Natural killer cell (primary cell): ENCODE data around the gene PRDX2. TPM values are rescaled to one million over a fixed set of nuclear protein-coding genes. Genes with fewer than 3 reads are reported as not detected.

Experiments
- ATAC-seq, 3 donors: fragments of 150-1000 bp in 2 of 3; fragments of 200-7000 bp in 1 of 3; cut with Tn5 transposase; 1 replicate in 1 of 3; 2 replicates in 2 of 3; pipeline ENCODE4 v1.10.0; 2021; ENCODE audit warnings: mild to moderate bottlenecking in 2 of 3, moderate library complexity in 2 of 3
- DNase-seq, 2 donors: peaks; one replicate each; pipeline versions ENCODE4 v3.0.0 to v3.0.0-alpha.2; 2013 to 2021; ENCODE audit warnings: mixed read lengths in 1 of 2
- H3K27ac ChIP-seq: one replicate; pipeline ENCODE4 v1.5.1; 2013; ENCODE audit warnings: mild to moderate bottlenecking, low read length
- H3K27me3 ChIP-seq: one replicate; pipeline ENCODE4 v1.6.1; 2013; ENCODE audit warnings: low read length; ENCODE audit not compliant: control insufficient read depth, insufficient read depth
- H3K36me3 ChIP-seq: one replicate; pipeline ENCODE4 v1.6.1; 2013; ENCODE audit warnings: low read length; ENCODE audit not compliant: control insufficient read depth, insufficient read depth
- H3K4me1 ChIP-seq: one replicate; pipeline ENCODE4 v1.6.1; 2013; ENCODE audit warnings: low read length; ENCODE audit not compliant: control insufficient read depth, insufficient read depth
- H3K4me3 ChIP-seq: one replicate; pipeline ENCODE4 v1.5.1; 2013; ENCODE audit warnings: low read length
- H3K9me3 ChIP-seq: one replicate; pipeline ENCODE4 v1.6.1; 2013; ENCODE audit warnings: low read length; ENCODE audit not compliant: control insufficient read depth, insufficient read depth
- H3K27ac Mint-ChIP-seq, 2 donors: one replicate each; pipeline ENCODE4 v1.8.0; 2022; ENCODE audit warnings: mild to moderate bottlenecking in 2 of 2, mixed read lengths in 2 of 2, moderate library complexity in 1 of 2
- H3K27me3 Mint-ChIP-seq, 2 donors: one replicate each; pipeline ENCODE4 v1.8.0; 2022; ENCODE audit warnings: low read depth in 2 of 2, mixed read lengths in 2 of 2
- H3K36me3 Mint-ChIP-seq: one replicate; pipeline ENCODE4 v1.8.0; 2022; ENCODE audit warnings: mixed read lengths
- H3K4me1 Mint-ChIP-seq, 2 donors: one replicate each; pipeline ENCODE4 v1.8.0; 2022; ENCODE audit warnings: mixed read lengths in 2 of 2
- H3K4me3 Mint-ChIP-seq: one replicate; pipeline ENCODE4 v1.8.0; 2022; ENCODE audit warnings: mild to moderate bottlenecking, moderate library complexity, mixed read lengths
- H3K9me3 Mint-ChIP-seq, 2 donors: one replicate each; pipeline ENCODE4 v1.8.0; 2022; ENCODE audit warnings: mixed read lengths in 2 of 2
- CTCF ChIP-seq: fragments of 200-600 bp; IDR thresholded peaks from one replicate; pipeline ENCODE4 v1.8.0; 2022; ENCODE audit warnings: antibody characterized with exemption
- WGBS: methylation state at CpG from one replicate; pipeline ENCODE4 v1.1.7; 2013; ENCODE audit warnings: missing lambda C conversion rate; ENCODE audit not compliant: insufficient coverage; 5-methylcytosine and 5-hydroxymethylcytosine counted together
- intact Hi-C: fragments of 100-400 bp; cut with micrococcal nuclease; formaldehyde crosslinking; loops from one replicate; pipeline ENCODE4 v1.14.2; 2022
- total RNA-seq, 4 donors: library from RNA; stranded (reverse); fragments of 120-200 nt in 1 of 4; gene quantifications; one replicate each; pipeline versions ENCODE4 v1.2.3 to v1.2.4, GENCODE V29; 2013 to 2022

Gene PRDX2
- total RNA-seq, 3 donors from 2014 or later (not counting 1 experiment from before 2014, with no cell fraction given): 28.8 to 67.1 (median 66.9) TPM

GRCh38 chr19:12749938-12750521 lies 51.6 kb downstream of the PRDX2 start:
- Histone ChIP-seq H3K27me3 (no peaks in the 10 kb centered on the region), H3K27ac (no peak overlapping the region), H3K9me3 (peaks cover 9% of the 10 kb centered on the region), H3K36me3 (peaks cover 25% of the 10 kb centered on the region), H3K4me3 (no peak overlapping the region), H3K4me1 (no peaks in the 10 kb centered on the region)
- Mint-ChIP-seq H3K4me3 (no peak overlapping the region), H3K4me1 (peaks cover 0 to 5% of the 10 kb centered on the region in 2 donors), H3K27me3 (peaks cover 14 to 15% of the 10 kb centered on the region in 2 donors), H3K9me3 (no peaks in the 10 kb centered on the region), H3K27ac (no peak overlapping the region), H3K36me3 (no peaks in the 10 kb centered on the region)
- 55% methylated on average over 24 of the region's 24 CpGs for WGBS
- ATAC-seq: peak in 1 of 3 donors; percentile 20
- TF ChIP-seq CTCF: no peak
- DNase-seq: no peak
- intact Hi-C loops: no loop called here

- Histone ChIP-seq H3K36me3 (peaks cover 29% of the 10 kb centered on the region), H3K9me3 (peaks cover 9% of the 10 kb centered on the region), H3K4me1 (no peaks in the 10 kb centered on the region), H3K4me3 (no peak overlapping the region), H3K27me3 (no peaks in the 10 kb centered on the region), H3K27ac (no peak overlapping the region)
- Mint-ChIP-seq H3K27me3 (peaks cover 12 to 15% of the 10 kb centered on the region in 2 donors), H3K4me3 (no peak overlapping the region), H3K27ac (no peak overlapping the region), H3K4me1 (peaks cover 0 to 5% of the 10 kb centered on the region in 2 donors), H3K9me3 (no peaks in the 10 kb centered on the region), H3K36me3 (no peaks in the 10 kb centered on the region)
- over 99% methylated on average over 6 of the region's 6 CpGs for WGBS
- intact Hi-C loops: no loop called here
- DNase-seq (no peak), ATAC-seq (no peak)
- TF ChIP-seq CTCF: no peak
Measured at GRCh38 chr19:12748489-12748888, 53.1 kb downstream of the PRDX2 start.

Other genes starting within 250 kb of the PRDX2 start
- gene ZNF490, start 191.0 kb downstream of the PRDX2 start, total RNA-seq: 10 to 100 TPM; 12.0 to 21.4 (median 20.9) TPM
- 10 to 100 TPM; 52.6 to 62.0 (median 56.5) TPM for gene ZNF791, start 190.9 kb downstream of the PRDX2 start, total RNA-seq
- gene MAN2B1, start 135.1 kb downstream of the PRDX2 start, total RNA-seq: 100 to 1,000 TPM; 107 to 118 (median 112) TPM
- gene WDR83, start 135.0 kb downstream of the PRDX2 start, total RNA-seq: 10 to 100 TPM; 17.0 to 25.8 (median 25.1) TPM
- gene DHPS, start 119.9 kb downstream of the PRDX2 start, total RNA-seq: 100 to 1,000 TPM; 143 to 193 (median 145) TPM
- not detected for gene GNG14, start 113.8 kb downstream of the PRDX2 start, total RNA-seq
- 1 to 10 TPM; 2.2 to 3.2 (median 2.9) TPM for gene FBXW9, start 105.2 kb downstream of the PRDX2 start, total RNA-seq
- 10 to 100 TPM; 56.8 to 66.6 (median 58.2) TPM for gene TNPO2, start 77.9 kb downstream of the PRDX2 start, total RNA-seq
- 100 to 1,000 TPM; 217 to 228 (median 219) TPM for gene TRIR, start 67.1 kb downstream of the PRDX2 start, total RNA-seq
- 10 to 100 TPM; 42.2 to 51.3 (median 44.2) TPM for gene GET3, start 64.3 kb downstream of the PRDX2 start, total RNA-seq
- gene BEST2, start 50.0 kb downstream of the PRDX2 start, total RNA-seq: not detected
- 10 to 100 TPM; 13.3 to 15.3 (median 13.9) TPM for gene HOOK2, start 26.2 kb downstream of the PRDX2 start, total RNA-seq
- gene JUNB, start 10.3 kb downstream of the PRDX2 start, total RNA-seq: 100 to 1,000 TPM; 781 to 903 (median 859) TPM
- 1 to 10 TPM; 1.7 to 2.8 (median 2.2) TPM for gene THSD8, start 269 bp upstream of the PRDX2 start, total RNA-seq
- 1 to 10 TPM; 6.6 to 8.7 (median 7.4) TPM for gene RNASEH2A, start 4.8 kb upstream of the PRDX2 start, total RNA-seq
- gene RTBDN, start 32.8 kb upstream of the PRDX2 start, total RNA-seq: not detected
- under 1 TPM in 2 of 3 donors, not detected in 1; 0.07 to 0.88 TPM for gene MAST1, start 36.7 kb upstream of the PRDX2 start, total RNA-seq
- 10 to 100 TPM; 28.3 to 31.7 (median 31.2) TPM for gene DNASE2, start 79.6 kb upstream of the PRDX2 start, total RNA-seq
- gene KLF1, start 85.4 kb upstream of the PRDX2 start, total RNA-seq: not detected
- 10 to 100 TPM; 35.9 to 41.7 (median 36.3) TPM for gene GCDH, start 89.4 kb upstream of the PRDX2 start, total RNA-seq
- gene SYCE2, start 117.5 kb upstream of the PRDX2 start, total RNA-seq: 1 to 10 TPM in 1 of 3 donors, under 1 TPM in 2; 0.88 to 2.2 (median 0.92) TPM
- 10 to 100 TPM; 29.3 to 34.5 (median 32.0) TPM for gene FARSA, start 131.9 kb upstream of the PRDX2 start, total RNA-seq
- 100 to 1,000 TPM; 588 to 813 (median 763) TPM for gene CALR, start 136.8 kb upstream of the PRDX2 start, total RNA-seq
- gene RAD23A, start 144.1 kb upstream of the PRDX2 start, total RNA-seq: 10 to 100 TPM; 79.2 to 81.2 (median 80.3) TPM
- gene GADD45GIP1, start 155.4 kb upstream of the PRDX2 start, total RNA-seq: 1 to 10 TPM; 5.3 to 7.1 (median 5.7) TPM
- not detected for gene DAND5, start 167.8 kb upstream of the PRDX2 start, total RNA-seq
- gene NFIX, start 193.7 kb upstream of the PRDX2 start, total RNA-seq: 1 to 10 TPM in 2 of 3 donors, under 1 TPM in 1; 0.61 to 2.1 (median 1.3) TPM